Measurements from ENCODE around the gene RNU6-9. TPM values are rescaled to one million over a fixed set of nuclear protein-coding genes. Genes with fewer than 3 reads are reported as not detected.
A peak's percentile ranks its signal among the peaks of the same experiment; 100 is the strongest.

Gene RNU6-9
- total RNA-seq, 2 experiments from 2014 or later = not detected

DNA sequence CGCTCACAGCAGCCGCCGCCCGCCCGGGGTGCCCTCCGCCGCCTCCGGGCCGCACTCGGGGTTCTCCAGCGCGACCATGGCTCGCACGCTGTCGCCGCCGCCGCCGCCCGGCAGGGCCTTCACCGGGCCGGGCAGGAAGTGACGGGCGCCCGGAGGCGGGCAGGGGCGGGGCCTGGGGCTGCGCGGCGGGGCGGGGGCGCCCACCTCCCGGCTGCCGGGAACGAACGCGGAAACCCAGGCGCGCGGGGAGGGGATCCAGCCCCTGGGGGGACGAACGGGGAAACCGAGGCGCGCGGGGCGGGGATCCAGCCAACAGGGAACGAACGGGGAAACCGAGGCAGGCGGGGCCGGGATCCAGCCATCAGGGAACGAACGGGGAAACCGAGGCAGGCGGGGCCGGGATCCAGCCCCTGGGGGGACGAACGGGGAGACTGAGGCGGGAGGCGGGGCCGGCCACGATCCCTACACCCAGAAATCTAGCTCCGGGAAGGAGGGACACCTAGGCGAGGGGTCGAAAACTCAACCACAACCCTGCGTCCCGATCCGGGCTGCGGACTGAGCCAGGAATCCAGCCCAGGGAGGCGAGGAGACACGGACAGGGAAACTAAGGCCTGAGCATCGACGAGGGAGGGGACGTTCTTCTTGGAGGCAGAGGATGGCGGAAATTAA is 19.9 kb downstream of the RNU6-9 start, which contains the start of gene R3HDM4:
R3HDM4 (minus strand) TSS at position 140 of the 669 bp plus-strand sequence; CDS start at position 78, 62 bp downstream.
- intact Hi-C loops (cut with DNase I, micrococcal nuclease) = loop anchor here in 1 of 2 experiments (1.0 kb wide), 1 partner anchor 20 kb away; the partner anchor contains the start of genes MED16 and RNU6-9
- H3K4me3 Mint-ChIP-seq = peak within 1 kb of the TSS; percentile 91
- Histone ChIP-seq H3K27ac (ENCODE audit: low read depth in 1 of 2, low read length in 2 of 2) (peak within 1 kb of the TSS; percentile 98), H3K4me1 (ENCODE audit: insufficient read depth, low read length) (peaks cover 70% of the 10 kb centered on the region), H3K27me3 (ENCODE audit: control insufficient read depth in 1 of 2, insufficient read depth in 2 of 2, low read length in 2 of 2) (peaks cover 8 to 14% of the 10 kb centered on the region in 2 experiments), H3K36me3 (ENCODE audit: insufficient read depth, low read length) (peaks cover 2% of the 10 kb centered on the region), H3K4me3 (ENCODE audit: low read length) (peak within 1 kb of the TSS; percentile 95), H3K9me3 (ENCODE audit: control insufficient read depth in 1 of 2, insufficient read depth in 1 of 2, low read length in 2 of 2) (peaks cover 0 to 5% of the 10 kb centered on the region in 2 experiments)
- DNase-seq (peak; percentile 73 to 93 (median 84)), ATAC-seq (ENCODE audit: poor library complexity) (peak; percentile 37)
- ChIA-PET CTCF (no interaction called here), POLR2A (interaction anchor here (1.4 to 4.3 kb wide), 2 partner anchors 20 to 356 kb away, joined by 4 to 20 read pairs; partner anchors contain the start of genes CIRBP, MED16 and RNU6-9)
- peaks cover 28% of the 10 kb centered on the region for H3K4me1 Mint-ChIP-seq (ENCODE audit: low read depth)
- H3K27me3 Mint-ChIP-seq = peaks cover 3% of the 10 kb centered on the region
- peaks cover 35% of the 10 kb centered on the region for H3K36me3 Mint-ChIP-seq (ENCODE audit: low read depth)
- TF ChIP-seq, protein P1, sequence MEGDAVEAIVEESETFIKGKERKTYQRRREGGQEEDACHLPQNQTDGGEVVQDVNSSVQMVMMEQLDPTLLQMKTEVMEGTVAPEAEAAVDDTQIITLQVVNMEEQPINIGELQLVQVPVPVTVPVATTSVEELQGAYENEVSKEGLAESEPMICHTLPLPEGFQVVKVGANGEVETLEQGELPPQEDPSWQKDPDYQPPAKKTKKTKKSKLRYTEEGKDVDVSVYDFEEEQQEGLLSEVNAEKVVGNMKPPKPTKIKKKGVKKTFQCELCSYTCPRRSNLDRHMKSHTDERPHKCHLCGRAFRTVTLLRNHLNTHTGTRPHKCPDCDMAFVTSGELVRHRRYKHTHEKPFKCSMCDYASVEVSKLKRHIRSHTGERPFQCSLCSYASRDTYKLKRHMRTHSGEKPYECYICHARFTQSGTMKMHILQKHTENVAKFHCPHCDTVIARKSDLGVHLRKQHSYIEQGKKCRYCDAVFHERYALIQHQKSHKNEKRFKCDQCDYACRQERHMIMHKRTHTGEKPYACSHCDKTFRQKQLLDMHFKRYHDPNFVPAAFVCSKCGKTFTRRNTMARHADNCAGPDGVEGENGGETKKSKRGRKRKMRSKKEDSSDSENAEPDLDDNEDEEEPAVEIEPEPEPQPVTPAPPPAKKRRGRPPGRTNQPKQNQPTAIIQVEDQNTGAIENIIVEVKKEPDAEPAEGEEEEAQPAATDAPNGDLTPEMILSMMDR (IDR thresholded peaks at IDR 0.05) = no peak
- H3K9me3 Mint-ChIP-seq = no peaks in the 10 kb centered on the region
- peak within 1 kb of the TSS; percentile 94 for H3K27ac Mint-ChIP-seq

DNA sequence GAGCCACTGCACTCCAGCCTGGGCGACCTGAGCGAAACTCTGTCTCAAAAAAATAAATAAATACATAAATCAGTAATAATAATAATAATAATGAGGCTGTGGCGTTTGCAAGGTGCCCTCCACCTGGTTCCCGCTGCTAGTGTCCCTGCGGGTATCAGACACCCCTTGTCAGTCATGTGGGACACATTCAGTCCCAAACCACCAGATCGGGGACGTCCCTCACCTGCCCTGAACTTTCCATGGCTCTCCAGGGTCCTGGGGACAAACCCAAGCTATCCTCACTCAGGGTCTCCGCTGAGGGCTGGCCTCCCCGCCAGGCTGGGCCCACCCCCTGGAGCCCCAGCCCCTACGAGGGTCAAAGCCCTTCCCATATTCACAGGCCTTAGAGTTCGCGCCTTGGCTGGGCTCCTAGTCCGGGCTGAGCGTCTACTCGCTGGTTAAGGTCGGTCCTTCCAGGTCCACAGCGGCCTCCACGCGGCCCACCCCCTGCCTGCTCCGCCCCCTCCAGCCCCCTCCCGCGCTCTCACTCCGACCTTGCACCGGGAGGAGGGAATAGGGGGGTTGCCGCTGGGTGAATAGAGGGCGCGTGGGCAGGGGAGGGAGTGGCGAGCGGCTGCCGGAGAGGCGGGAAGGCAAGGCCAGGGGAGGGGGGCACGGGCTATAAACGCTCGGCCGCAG is 23.5 kb downstream of the RNU6-9 start:
- CTCF ChIA-PET = interaction anchor here (1.0 kb wide), 2 partner anchors 24 to 53 kb away, joined by 3 read pairs; partner anchors contain the start of genes MED16 and RNU6-9
- no peaks in the 10 kb centered on the region for H3K9me3 ChIP-seq (ENCODE audit: control insufficient read depth in 1 of 2, insufficient read depth in 1 of 2, low read length in 2 of 2)
- peaks cover 65% of the 10 kb centered on the region for H3K4me1 ChIP-seq (ENCODE audit: insufficient read depth, low read length)
- H3K36me3 ChIP-seq (ENCODE audit: insufficient read depth, low read length) = no peaks in the 10 kb centered on the region
- no peak for ATAC-seq (ENCODE audit: poor library complexity)
- Mint-ChIP-seq H3K27me3 (peaks cover 4% of the 10 kb centered on the region), H3K4me1 (ENCODE audit: low read depth) (peaks cover 17% of the 10 kb centered on the region), H3K4me3 (peak overlapping the region; percentile 67), H3K27ac (no peak overlapping the region), H3K36me3 (ENCODE audit: low read depth) (peaks cover 10% of the 10 kb centered on the region), H3K9me3 (no peaks in the 10 kb centered on the region)
- POLR2A ChIA-PET = interaction anchor here (1.2 to 4.3 kb wide), 3 partner anchors 9 to 24 kb away, joined by 4 to 20 read pairs (median 4); partner anchors contain the start of genes MED16 and RNU6-9
- TF ChIP-seq, protein P1 (IDR thresholded peaks at IDR 0.05) = no peak
- H3K27ac ChIP-seq (ENCODE audit: low read depth in 1 of 2, low read length in 2 of 2) = no peak overlapping the region
- intact Hi-C loops (cut with DNase I, micrococcal nuclease) = no loop called here
- peak in 2 of 14 experiments; percentile 42 to 56 for DNase-seq
- peak overlapping the region; percentile 37 for H3K4me3 ChIP-seq (ENCODE audit: low read length)
- peaks cover 11 to 22% of the 10 kb centered on the region in 2 experiments for H3K27me3 ChIP-seq (ENCODE audit: control insufficient read depth in 1 of 2, insufficient read depth in 2 of 2, low read length in 2 of 2)

DNA sequence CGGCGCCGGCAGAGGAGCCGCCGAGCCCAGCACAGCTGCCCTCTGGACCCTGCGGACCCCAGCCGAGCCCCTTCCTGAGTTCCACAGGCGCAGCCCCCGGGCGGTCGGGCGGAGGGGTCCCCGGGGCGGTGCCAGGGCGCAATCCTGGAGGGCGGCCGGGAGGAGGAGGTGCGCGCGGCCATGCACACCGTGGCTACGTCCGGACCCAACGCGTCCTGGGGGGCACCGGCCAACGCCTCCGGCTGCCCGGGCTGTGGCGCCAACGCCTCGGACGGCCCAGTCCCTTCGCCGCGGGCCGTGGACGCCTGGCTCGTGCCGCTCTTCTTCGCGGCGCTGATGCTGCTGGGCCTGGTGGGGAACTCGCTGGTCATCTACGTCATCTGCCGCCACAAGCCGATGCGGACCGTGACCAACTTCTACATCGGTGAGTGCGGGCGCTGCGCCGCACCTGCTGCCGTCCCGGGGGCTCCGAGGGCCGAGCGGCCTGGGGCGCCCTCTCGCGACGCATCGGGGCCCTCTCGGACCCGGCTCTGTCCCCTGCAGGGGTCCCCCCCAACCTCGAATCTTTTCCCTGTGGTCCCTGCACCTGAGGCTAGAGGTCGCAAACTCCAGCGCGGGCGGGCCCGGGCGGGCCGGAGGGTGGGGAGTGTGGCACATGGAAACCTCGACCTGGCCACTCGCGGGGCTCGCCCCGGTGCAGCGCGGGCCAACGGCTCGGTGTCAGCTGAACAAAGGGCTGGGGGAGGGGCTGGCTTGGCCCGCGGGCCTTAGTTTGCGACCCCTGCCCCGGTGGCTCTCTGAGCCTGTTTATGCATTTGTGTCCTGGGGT is 24.3 kb downstream of the RNU6-9 start, which contains the start of gene KISS1R:
KISS1R (plus strand) TSS at position 11 of the 829 bp plus-strand sequence; CDS start at position 181, 170 bp downstream.
- peak within 1 kb of the TSS; percentile 72 for H3K27ac Mint-ChIP-seq
- ChIA-PET CTCF (interaction anchor here (1.0 to 4.4 kb wide), 3 partner anchors 9 to 54 kb away, joined by 3 to 52 read pairs (median 3); no protein-coding TSS in a partner anchor), POLR2A (interaction anchor here (1.2 to 4.3 kb wide), 5 partner anchors 10 to 54 kb away, joined by 4 to 40 read pairs (median 12); partner anchors contain the start of genes MED16 and RNU6-9)
- peaks cover 4% of the 10 kb centered on the region for H3K27me3 Mint-ChIP-seq
- Histone ChIP-seq H3K4me3 (ENCODE audit: low read length) (peak within 1 kb of the TSS; percentile 37), H3K9me3 (ENCODE audit: control insufficient read depth in 1 of 2, insufficient read depth in 1 of 2, low read length in 2 of 2) (no peaks in the 10 kb centered on the region), H3K36me3 (ENCODE audit: insufficient read depth, low read length) (no peaks in the 10 kb centered on the region), H3K27ac (ENCODE audit: low read depth in 1 of 2, low read length in 2 of 2) (no peak within 1 kb of the TSS), H3K4me1 (ENCODE audit: insufficient read depth, low read length) (peaks cover 66% of the 10 kb centered on the region), H3K27me3 (ENCODE audit: control insufficient read depth in 1 of 2, insufficient read depth in 2 of 2, low read length in 2 of 2) (peaks cover 11 to 22% of the 10 kb centered on the region in 2 experiments)
- intact Hi-C loops (cut with DNase I, micrococcal nuclease) = no loop called here
- ATAC-seq (ENCODE audit: poor library complexity) (no peak), DNase-seq (peak in 10 of 14 experiments; percentile 27 to 80 (median 58))
- H3K4me3 Mint-ChIP-seq = peak within 1 kb of the TSS; percentile 89
- no peaks in the 10 kb centered on the region for H3K9me3 Mint-ChIP-seq
- peaks cover 10% of the 10 kb centered on the region for H3K36me3 Mint-ChIP-seq (ENCODE audit: low read depth)
- H3K4me1 Mint-ChIP-seq (ENCODE audit: low read depth) = peaks cover 21% of the 10 kb centered on the region
- TF ChIP-seq, protein P1 (IDR thresholded peaks at IDR 0.05) = peak; percentile 81
